ENCODE results near the gene TBCA. TPM values are rescaled to one million over a fixed set of nuclear protein-coding genes. Genes with fewer than 3 reads are reported as not detected.

TBCA gene
- total and polyA plus RNA-seq, 9 of the 15 experiments (the other 6 are each of a cell fraction or from before 2014, with no cell fraction given) = 164 to 661 (median 334) TPM

DNA sequence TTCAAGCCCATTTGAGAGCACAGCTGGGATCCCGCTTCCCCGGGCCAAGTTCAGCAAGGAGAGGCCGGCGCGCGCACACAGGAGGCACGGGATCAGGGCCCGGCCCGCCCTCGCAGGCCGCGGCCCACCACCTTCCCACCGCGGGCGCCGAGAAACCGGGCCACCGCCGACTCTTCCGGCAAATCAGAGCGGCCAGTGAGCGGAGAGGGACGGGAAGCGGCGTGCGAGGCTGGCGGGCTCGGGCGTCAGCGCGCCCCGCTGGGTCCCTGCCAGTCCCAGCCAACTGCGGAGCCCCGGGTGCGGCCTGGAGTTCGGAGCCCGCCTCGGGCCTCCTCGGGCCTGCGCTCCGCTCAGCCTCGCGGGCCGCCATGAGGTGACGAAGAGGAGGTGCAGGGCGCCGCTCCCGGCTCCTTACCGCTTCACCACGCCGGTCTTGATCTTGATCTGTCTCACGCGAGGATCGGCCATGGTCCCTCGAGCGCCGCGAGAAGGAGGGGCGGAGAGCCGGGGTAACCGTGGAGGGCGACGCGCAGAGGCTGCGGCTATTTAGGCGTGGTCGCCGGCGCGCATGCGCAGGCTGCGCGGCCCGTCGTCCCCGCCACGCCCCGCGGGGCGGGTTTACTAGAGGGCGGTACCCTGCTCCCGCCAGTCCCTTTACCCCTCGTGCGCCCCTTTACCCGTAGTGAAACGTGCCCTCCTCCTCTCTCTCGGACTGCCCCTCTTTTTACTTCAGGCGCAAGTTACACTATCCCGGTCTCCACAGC, at the start of gene TBCA (continued):
- TF ChIP-seq, protein P1, sequence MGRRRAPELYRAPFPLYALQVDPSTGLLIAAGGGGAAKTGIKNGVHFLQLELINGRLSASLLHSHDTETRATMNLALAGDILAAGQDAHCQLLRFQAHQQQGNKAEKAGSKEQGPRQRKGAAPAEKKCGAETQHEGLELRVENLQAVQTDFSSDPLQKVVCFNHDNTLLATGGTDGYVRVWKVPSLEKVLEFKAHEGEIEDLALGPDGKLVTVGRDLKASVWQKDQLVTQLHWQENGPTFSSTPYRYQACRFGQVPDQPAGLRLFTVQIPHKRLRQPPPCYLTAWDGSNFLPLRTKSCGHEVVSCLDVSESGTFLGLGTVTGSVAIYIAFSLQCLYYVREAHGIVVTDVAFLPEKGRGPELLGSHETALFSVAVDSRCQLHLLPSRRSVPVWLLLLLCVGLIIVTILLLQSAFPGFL (CRISPR knock-in tag; IDR thresholded peaks at IDR 0.05) = no peak
- TF ChIP-seq, protein P2, sequence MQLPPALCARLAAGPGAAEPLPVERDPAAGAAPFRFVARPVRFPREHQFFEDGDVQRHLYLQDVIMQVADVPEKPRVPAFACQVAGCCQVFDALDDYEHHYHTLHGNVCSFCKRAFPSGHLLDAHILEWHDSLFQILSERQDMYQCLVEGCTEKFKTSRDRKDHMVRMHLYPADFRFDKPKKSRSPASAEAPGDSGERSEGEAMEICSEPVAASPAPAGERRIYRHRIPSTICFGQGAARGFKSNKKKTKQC (CRISPR knock-in tag; IDR thresholded peaks at IDR 0.05) = peak; percentile 81; the same call in 1 of the 2 replicates
- peak; percentile 79; the same call in 1 of the 2 replicates for TF ChIP-seq ZBTB1 (CRISPR knock-in tag; IDR thresholded peaks at IDR 0.05; ENCODE audit: borderline replicate concordance, low read depth)
- TF ChIP-seq, protein P3, sequence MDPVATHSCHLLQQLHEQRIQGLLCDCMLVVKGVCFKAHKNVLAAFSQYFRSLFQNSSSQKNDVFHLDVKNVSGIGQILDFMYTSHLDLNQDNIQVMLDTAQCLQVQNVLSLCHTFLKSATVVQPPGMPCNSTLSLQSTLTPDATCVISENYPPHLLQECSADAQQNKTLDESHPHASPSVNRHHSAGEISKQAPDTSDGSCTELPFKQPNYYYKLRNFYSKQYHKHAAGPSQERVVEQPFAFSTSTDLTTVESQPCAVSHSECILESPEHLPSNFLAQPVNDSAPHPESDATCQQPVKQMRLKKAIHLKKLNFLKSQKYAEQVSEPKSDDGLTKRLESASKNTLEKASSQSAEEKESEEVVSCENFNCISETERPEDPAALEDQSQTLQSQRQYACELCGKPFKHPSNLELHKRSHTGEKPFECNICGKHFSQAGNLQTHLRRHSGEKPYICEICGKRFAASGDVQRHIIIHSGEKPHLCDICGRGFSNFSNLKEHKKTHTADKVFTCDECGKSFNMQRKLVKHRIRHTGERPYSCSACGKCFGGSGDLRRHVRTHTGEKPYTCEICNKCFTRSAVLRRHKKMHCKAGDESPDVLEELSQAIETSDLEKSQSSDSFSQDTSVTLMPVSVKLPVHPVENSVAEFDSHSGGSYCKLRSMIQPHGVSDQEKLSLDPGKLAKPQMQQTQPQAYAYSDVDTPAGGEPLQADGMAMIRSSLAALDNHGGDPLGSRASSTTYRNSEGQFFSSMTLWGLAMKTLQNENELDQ (CRISPR knock-in tag; IDR thresholded peaks at IDR 0.05; ENCODE audit: borderline replicate concordance) = no peak
- TF ChIP-seq, protein P4, sequence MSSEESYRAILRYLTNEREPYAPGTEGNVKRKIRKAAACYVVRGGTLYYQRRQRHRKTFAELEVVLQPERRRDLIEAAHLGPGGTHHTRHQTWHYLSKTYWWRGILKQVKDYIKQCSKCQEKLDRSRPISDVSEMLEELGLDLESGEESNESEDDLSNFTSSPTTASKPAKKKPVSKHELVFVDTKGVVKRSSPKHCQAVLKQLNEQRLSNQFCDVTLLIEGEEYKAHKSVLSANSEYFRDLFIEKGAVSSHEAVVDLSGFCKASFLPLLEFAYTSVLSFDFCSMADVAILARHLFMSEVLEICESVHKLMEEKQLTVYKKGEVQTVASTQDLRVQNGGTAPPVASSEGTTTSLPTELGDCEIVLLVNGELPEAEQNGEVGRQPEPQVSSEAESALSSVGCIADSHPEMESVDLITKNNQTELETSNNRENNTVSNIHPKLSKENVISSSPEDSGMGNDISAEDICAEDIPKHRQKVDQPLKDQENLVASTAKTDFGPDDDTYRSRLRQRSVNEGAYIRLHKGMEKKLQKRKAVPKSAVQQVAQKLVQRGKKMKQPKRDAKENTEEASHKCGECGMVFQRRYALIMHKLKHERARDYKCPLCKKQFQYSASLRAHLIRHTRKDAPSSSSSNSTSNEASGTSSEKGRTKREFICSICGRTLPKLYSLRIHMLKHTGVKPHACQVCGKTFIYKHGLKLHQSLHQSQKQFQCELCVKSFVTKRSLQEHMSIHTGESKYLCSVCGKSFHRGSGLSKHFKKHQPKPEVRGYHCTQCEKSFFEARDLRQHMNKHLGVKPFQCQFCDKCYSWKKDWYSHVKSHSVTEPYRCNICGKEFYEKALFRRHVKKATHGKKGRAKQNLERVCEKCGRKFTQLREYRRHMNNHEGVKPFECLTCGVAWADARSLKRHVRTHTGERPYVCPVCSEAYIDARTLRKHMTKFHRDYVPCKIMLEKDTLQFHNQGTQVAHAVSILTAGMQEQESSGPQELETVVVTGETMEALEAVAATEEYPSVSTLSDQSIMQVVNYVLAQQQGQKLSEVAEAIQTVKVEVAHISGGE (CRISPR knock-in tag; IDR thresholded peaks at IDR 0.05) = 0 out of 6 replicates have a peak, but pooled peaks of 1 of the 3 experiments have one; percentile 5
- no peak for TF ChIP-seq ZNF830 (CRISPR knock-in tag; IDR thresholded peaks at IDR 0.05)
- no peak for TF ChIP-seq NR4A1 (CRISPR knock-in tag; IDR thresholded peaks at IDR 0.05)
- TF ChIP-seq NR4A1 (tag; IDR thresholded peaks at IDR 0.05) = 0 out of 2 replicates have a peak, but pooled peaks have one; percentile 44
- TF ChIP-seq CBFB (CRISPR knock-in tag; IDR thresholded peaks at IDR 0.05) = no peak
- peak; percentile 70 for TF ChIP-seq RBM22 (IDR thresholded peaks at IDR 0.05; ENCODE audit: low read depth, low read length, poor library complexity, severe bottlenecking)
- no peak for TF ChIP-seq STAT5B (CRISPR knock-in tag; IDR thresholded peaks at IDR 0.05)
- TF ChIP-seq, protein P5, sequence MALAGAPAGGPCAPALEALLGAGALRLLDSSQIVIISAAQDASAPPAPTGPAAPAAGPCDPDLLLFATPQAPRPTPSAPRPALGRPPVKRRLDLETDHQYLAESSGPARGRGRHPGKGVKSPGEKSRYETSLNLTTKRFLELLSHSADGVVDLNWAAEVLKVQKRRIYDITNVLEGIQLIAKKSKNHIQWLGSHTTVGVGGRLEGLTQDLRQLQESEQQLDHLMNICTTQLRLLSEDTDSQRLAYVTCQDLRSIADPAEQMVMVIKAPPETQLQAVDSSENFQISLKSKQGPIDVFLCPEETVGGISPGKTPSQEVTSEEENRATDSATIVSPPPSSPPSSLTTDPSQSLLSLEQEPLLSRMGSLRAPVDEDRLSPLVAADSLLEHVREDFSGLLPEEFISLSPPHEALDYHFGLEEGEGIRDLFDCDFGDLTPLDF (CRISPR knock-in tag; IDR thresholded peaks at IDR 0.05) = 0 out of 2 replicates have a peak, but pooled peaks have one; percentile 52
- TF ChIP-seq ZNF24 (IDR thresholded peaks at IDR 0.05) = no peak
- TF ChIP-seq JUNB (CRISPR knock-in tag; conservative IDR thresholded peaks at IDR 0.05) = no peak
- TF ChIP-seq U2AF1 (optimal IDR thresholded peaks at IDR 0.05; ENCODE audit: low read depth, low read length) = peak; percentile 79
- TF ChIP-seq CHD4 (IDR thresholded peaks at IDR 0.05; ENCODE audit: insufficient read depth, insufficient replicate concordance, low read depth, low read length, poor library complexity, severe bottlenecking) = no peak
- TF ChIP-seq ZFP30 (CRISPR knock-in tag; IDR thresholded peaks at IDR 0.05; ENCODE audit: borderline replicate concordance) = no peak
